Activated gamma-delta T cell treated with Interleukin-2 at 50 U/mL for 16 hours (primary cell): Measurements from ENCODE around the gene MYL6.
"Not testable (repeated sequence)": the region's sequence is repeated elsewhere in the genome, so short reads cannot be mapped to it uniquely, and the experiment has no call there.

Experiments
- DNase-seq: peaks from one replicate; pipeline ENCODE4 v3.0.0-alpha.2; 2020

The MYL6 gene

GRCh38 chr12:56190695-56191155 lies 32.6 kb downstream of the MYL6 start:
- DNase-seq, result no peak

GRCh38 chr12:56192582-56192981 lies 34.4 kb downstream of the MYL6 start:
- DNase-seq, result no peak

GRCh38 chr12:56193025-56193578 lies 34.9 kb downstream of the MYL6 start:
- DNase-seq, result peak; percentile 75

- DNase-seq, result not testable (repeated sequence)
Observed at GRCh38 chr12:56196818-56197550, 38.8 kb downstream of the MYL6 start.

- DNase-seq, result no peak
Observed at GRCh38 chr12:56197921-56198635, 39.9 kb downstream of the MYL6 start.

GRCh38 chr12:56198836-56199235 lies 40.7 kb downstream of the MYL6 start:
- DNase-seq, result no peak

- no peak for DNase-seq
Observed at GRCh38 chr12:56202366-56202765, 44.2 kb downstream of the MYL6 start.

- DNase-seq, result no peak
Observed at GRCh38 chr12:56202838-56203237, 44.7 kb downstream of the MYL6 start.

- no peak for DNase-seq
Observed at GRCh38 chr12:56204275-56204674, 46.1 kb downstream of the MYL6 start.

- DNase-seq, result no peak
Observed at GRCh38 chr12:56205445-56205844, 47.3 kb downstream of the MYL6 start.

GRCh38 chr12:56206452-56207166 lies 48.5 kb downstream of the MYL6 start:
- DNase-seq, result peak; percentile 29

GRCh38 chr12:56208006-56208405 lies 49.8 kb downstream of the MYL6 start:
- no peak for DNase-seq
